Right renal pelvis (tissue), 4 donors: ENCODE measurements around the gene WSB2. TPM values are rescaled to one million over a fixed set of nuclear protein-coding genes. Genes with fewer than 3 reads are reported as not detected.

ENCODE experiments used
- DNase-seq, 4 donors: peaks; one replicate each; pipeline ENCODE4 v3.0.0-alpha.2; 2013; ENCODE audit warnings: low read depth in 4 of 4, low spot score in 3 of 4, missing footprints in 1 of 4
- polyA plus RNA-seq, 4 donors: library from polyadenylated mRNA; unstranded; fragments of 120-200 nt; gene quantifications; one replicate each; pipeline ENCODE4 v1.2.1, GENCODE V29; 2013; ENCODE audit not compliant: insufficient read length in 4 of 4

The WSB2 gene
- polyA plus RNA-seq, 4 donors: 49.1 to 56.2 (median 53.9) TPM

DNA sequence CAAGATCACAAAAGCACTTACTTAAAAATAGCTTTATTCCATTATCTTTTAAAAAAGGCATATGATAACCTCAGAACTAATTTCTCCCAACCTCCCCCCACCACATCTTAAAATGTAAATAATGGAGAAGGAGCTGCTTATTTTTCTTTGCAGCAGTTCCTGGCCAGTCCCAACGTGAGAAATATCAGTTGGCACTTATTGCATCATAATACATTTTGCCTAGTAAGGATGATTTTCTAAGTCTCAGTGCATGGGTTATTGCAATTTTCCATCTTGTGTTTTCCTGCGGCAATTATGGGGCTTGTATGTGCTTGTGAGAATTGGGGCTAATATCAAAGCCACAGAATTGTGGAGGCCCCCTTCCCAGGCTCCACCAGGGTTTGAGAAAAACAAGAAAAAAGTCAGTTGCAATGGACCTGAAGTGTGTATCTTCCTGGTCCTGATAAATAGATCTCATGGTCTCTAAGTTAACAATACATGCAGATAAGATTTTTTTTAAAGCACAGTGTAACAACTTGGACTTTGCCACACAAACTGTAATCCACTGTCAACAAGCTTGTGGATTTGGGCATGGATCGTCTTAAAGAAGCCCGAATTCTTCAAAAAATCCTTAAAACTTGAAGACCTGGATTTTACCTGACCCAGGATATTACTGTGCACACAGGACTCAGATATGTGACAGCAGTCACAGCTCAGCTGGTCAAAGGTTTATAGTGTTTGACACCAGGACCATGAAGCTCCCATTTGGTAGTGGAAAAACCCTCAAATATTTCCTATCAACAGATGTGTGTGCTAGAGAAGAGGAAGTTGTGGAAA is 2.8 kb upstream of the WSB2 start:
- DNase-seq: no peak

- no peak for DNase-seq
These were observed 1.2 kb upstream of the WSB2 start for GRCh38 chr12:118061873-118062843.

DNA sequence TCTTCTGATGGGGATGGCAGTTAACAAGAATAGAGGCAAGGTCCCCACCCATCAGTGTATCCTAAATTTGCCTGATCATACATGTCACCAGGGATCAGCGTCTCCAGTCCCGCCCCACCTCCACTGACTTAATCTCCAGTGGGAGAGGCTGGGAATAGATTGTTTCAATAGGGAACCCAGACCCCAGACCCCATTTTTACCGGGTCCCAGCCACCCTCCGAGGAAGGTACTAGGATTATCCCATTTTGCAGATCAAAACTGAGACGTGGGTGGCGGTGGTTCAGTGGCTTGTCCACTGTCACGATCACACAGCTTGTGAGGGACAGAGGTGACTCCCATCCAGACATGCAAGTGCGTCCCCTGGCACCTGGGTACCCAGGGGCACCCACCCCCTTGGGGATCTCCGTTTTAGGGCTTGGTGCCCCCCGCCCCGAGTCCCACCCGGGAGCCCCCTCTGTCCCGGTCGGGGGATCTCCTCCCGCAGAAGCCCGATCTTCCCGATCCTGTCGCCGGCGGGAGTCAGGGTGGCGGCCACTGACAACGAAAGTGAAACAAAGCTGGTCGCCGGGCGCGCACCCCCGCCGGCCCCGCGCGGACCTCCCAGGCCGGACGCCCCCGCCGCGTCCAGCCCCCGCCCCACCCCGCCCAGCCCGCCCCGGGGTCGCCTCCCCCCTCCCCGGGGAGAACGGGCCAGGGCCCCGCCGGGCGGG is 523 bp downstream of the WSB2 start:
- DNase-seq: no peak

DNA sequence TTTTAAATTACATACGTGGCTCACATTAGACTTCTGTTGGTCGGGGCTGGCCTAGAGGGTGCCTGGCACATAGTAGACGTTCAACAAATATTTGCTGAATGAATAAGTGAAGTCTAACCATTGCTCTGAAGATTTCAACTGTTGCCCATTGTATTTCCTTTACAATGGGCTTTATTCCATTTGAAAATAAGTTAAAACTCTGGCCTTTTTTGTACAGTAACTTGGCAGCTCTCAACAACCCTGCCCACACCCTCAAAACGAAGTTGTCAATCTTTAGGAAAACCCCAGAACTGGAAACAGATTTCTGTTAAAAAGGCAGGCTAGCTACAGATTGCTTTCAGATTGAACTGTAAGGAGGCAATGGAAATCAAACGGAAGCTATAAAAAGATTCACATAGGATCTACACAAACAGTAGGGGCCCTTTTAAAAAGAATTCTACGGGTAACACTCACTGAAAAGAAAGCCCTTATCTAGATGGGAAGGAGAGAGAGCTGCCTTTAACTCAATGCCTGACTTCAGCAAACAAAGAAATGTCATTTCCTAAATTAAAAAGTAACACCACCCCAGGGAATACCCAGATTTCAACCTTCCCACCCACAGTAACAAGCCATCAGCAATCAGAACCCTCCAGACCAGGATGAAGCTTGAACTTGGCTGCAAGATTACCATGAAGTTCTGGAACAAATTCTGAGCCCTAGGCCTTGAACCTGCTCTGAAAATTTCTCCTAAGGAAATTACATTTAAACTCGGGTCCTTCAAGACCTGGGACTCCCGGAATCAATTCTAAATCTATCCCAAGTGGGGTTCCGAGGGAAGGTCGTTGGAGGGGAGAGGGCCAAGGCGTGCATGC is 1.4 kb downstream of the WSB2 start:
- DNase-seq: no peak

DNA sequence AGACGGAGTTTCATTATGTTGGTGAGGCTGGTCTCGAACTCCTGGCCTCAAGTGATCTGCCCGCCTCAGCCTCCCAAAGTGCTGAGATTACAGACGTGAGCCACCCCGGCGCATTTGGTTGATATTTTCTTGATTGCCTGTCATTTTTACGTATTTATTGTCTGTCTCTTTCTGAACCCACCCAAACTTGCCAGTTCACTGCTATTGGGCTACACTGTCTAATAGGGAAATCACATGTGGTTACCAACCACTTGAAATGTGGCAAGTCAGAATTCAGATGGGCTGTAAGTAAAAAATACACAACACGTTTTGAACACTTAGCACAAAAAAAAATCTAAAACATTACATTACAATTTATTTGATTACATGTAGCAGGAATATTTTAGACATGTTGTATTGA is 2.1 kb downstream of the WSB2 start:
- no peak for DNase-seq

DNA sequence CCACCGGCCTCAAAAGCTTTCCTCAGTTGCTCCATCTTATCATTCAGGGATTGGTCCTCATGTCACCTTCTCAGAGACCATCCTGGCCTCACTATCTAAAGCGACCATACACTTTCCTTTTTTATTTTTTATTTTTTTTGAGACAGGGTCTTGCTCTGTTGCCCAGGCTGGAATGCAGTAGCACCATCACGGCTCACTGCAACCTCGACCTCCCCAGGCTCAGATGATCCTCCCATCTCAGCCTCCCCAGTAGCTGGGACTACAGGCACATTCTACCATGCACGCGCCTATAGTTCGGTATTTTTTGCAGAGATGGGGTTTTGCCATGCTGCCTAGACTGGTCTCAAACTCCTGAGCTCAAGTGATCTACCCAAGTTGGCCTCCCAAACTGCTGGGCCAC is 2.8 kb downstream of the WSB2 start:
- no peak for DNase-seq

- DNase-seq: no peak
These were observed 4.9 kb downstream of the WSB2 start for GRCh38 chr12:118055865-118056773.

DNA sequence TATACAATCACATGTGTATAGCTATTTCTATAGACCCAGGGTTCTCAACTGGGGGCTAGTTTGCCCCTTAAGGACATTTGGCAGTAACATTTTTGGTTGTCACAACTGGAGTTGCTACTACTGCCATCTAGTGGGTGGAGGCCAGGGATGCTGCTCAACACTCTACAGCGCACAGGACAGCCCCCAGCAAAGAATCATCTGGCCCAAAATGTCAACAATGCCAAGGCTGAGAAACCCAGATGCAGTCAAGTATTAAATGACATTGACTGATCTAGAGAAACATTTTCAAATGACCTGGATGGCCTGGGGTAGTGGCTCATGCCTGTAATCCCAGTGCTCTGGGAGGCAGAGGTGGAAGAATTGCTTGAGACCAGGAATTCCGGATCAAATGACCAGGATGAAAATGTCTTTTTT is 5.8 kb downstream of the WSB2 start:
- no peak for DNase-seq

DNA sequence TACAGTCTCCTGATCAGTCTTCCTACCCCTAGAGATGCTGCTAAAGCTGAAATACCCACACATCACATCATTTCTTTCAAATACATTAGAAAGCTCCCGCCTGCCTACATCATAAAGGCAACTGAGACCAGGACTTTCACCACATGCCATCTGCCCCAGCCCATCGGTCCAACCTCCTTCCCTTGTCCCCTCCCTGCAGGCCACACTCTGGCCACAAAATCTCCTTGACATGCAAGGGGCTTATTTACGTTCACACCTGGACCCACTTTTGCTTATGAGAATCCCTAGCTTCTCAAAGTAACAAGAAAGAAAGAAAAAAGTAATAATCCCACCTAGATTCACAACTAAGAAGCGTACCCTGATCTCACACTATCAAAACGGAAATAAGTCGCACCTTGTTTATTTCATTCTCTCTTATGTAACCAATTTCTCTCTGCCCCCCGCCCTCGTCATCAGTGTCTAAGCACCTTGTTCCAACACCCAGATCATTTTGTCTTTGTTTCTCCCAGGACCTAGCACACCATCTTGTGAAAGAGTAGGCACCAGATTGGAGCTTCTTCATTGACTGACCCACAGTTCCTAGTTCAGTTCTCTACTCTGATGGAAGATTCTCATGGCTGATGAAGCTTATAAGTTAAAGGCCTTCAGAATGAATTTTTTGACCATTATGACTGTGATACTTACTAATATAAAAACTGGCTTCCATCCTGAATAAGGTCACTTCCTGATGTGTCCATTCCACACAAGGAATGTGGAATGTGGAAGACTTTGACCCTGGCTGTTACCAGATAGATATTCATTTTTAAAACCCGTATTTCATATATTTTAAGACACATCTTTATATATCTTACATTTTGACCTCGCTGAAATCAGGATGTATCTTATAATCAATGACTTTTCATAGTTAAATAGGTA is 7.7 kb downstream of the WSB2 start:
- DNase-seq: no peak

- no peak for DNase-seq
These were observed 8.5 kb downstream of the WSB2 start for GRCh38 chr12:118052324-118053070.

DNA sequence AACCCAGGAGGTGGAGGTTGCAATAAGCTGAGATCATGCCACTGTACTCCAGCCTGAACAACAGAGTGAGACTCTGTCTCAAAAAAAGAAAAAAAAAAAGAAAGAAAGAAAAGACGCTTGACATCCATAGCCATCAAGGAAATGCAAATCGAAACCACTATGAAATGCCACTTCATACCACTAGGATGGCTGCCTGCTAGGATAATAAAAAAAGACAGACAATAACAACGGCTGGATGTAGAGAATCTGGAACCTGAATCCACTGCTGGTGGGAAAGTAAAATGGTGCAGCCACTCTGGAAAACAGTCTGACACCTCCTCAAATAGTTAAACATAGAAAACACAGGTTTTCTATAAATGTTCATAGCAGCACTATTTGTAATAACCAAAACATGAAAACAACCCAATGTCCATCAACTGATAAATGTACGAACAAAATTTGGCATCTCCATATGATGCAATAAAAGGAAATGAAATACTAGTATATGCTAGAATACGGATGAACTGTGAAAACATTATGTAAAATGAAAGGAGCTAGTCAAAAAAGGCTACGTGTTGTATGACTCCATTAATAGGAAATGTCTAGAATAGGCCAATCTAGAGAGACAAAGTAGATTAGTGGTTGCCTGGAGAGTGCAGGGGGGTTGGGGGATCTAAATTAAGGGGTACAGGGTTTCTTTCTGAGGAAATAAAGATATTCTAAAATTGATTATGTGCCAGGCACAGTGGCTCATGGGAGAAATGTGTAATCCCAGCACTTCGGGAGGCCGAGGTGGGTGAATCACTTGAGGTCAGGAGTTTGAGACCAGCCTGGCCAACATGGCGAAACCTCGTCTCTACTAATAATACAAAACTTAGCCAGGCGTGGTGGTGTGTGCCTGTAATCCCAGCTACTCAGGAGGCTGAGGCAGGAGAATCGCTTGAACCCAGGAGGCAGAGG is 9.7 kb downstream of the WSB2 start:
- DNase-seq: no peak

GRCh38 chr12:118046430-118046829 is 14.5 kb downstream of the WSB2 start:
- DNase-seq: no peak

GRCh38 chr12:118044577-118044976 is 16.4 kb downstream of the WSB2 start:
- no peak for DNase-seq

DNA sequence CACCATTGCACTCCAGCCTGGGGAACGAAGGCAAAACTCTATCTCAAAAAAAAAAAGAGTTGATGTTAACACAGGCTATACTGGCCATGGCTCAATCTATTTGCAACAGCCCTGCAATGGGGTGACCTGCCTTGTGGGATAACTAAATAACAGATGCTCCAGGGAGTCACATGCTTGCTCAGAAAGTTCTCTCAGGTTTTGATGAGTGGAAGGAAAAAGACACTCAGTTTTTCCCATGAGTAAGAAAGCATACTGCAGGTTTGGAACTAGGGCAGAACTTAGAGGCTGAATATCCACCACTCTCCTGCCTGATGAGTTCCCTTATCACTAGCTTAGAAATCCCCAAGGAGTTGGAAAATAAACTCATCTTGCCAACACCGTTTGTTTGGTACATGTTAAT is 16.9 kb downstream of the WSB2 start:
- DNase-seq: no peak

DNA sequence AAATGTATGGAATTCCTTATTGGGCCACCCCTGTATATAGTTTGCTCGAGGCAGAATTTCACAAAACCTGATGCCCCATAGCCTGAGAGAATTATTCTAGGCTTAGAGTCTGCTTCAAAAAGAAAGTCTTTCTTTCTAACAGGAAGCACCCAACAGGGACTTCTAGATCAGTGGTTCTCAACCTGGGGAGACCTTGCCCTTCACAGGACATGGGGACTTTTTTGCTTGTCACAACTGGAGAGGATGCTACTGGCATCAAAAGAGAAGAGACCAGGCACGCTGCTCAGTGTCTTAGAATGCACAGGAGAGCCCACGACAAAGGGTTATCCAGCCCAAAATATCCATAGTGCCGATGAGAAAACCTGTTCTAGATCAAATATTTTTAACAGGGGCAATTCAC is 18.9 kb downstream of the WSB2 start:
- no peak for DNase-seq

DNA sequence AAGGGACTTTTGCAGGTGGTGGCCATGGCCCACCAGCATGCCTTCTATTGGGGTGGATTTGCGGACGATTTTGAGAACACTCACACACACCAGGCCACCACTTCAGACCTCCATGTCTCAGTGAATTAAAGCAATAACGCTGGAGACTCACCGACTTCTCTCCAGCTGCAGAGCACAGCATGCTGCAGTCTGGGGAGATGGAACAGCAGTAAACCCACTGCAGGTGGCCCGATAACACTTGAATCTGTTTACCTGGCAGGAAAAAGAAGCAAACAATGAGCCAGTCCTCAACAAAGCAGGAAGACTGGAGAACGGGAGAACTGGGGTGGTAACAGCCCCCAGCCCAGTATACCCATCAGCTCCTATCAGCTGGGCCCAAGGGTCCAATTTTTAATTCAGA is 22.8 kb downstream of the WSB2 start:
- no peak for DNase-seq
